Pancreas (tissue), 10 donors: ENCODE results near the gene SPP2. TPM values are rescaled to one million over a fixed set of nuclear protein-coding genes. Genes with fewer than 3 reads are reported as not detected.

ENCODE experiments used
- ATAC-seq, 4 donors: fragments of 200-7000 bp; cut with Tn5 transposase; one replicate each; pipeline versions ENCODE4 v1.8.0 to v1.9.1; 2020; ENCODE audit warnings: mild to moderate bottlenecking in 4 of 4, moderate library complexity in 4 of 4
- DNase-seq, 6 donors: peaks; one replicate each; pipeline ENCODE4 v3.0.0-alpha.2; 2020
- FAIRE-seq: peaks from 2 replicates; lab custom pipeline; 2012; peaks lifted over from hg19 to GRCh38; lab: Jason Lieb, UNC
- H3K27ac ChIP-seq, 4 donors: fragments of 200-600 bp; sonication (generic); 1 replicate in 3 of 4; 2 replicates in 1 of 4; pipeline versions ENCODE4 v1.5.0 to v1.8.0; 2020
- H3K27me3 ChIP-seq, 4 donors: fragments of 200-600 bp; one replicate each; pipeline ENCODE4 v1.8.0; 2021
- H3K36me3 ChIP-seq, 3 donors: fragments of 200-600 bp; sonication (generic) in 1 of 3; one replicate each; pipeline versions ENCODE4 v1.5.0 to v1.8.0; 2020 to 2021
- H3K4me1 ChIP-seq, 3 donors: fragments of 200-600 bp; one replicate each; pipeline ENCODE4 v1.8.0; 2021
- H3K4me3 ChIP-seq, 4 donors: fragments of 200-600 bp; sonication (generic) in 2 of 4; one replicate each; pipeline versions ENCODE4 v1.5.0 to v1.8.0; 2020 to 2021
- H3K9me3 ChIP-seq, 4 donors: fragments of 200-600 bp; one replicate each; pipeline ENCODE4 v1.8.0; 2021
- WGBS, 2 donors: extraction: QIAGEN DNeasy Blood & Tissue Kit; methylation state at CpG; one replicate each; pipeline ENCODE4 v1.1.7; 2013; 5-methylcytosine and 5-hydroxymethylcytosine counted together
- intact Hi-C, 3 donors: fragments of 100-400 bp; cut with DNase I; formaldehyde crosslinking; loops; one replicate each; pipeline versions ENCODE4 v1.11.1 to v1.14.2; 2022
- polyA plus RNA-seq, 2 donors: library from polyadenylated mRNA; stranded (reverse); fragments of 200-250 nt; gene quantifications; one replicate each; pipeline ENCODE4 v1.2.3, GENCODE V29; 2013
- total RNA-seq, 6 donors: library from RNA; stranded (reverse); fragmentation: NEBNext Ultra II Directional in 4 of 6; extraction: Animal tissue kit (Norgen Biotek cat#: 25700) in 4 of 6; gene quantifications; one replicate each; pipeline versions ENCODE4 v1.2.1 to v1.2.4, GENCODE V29; 2021 to 2023
- TF ChIP-seq, protein P1 (sequence below), 4 donors: fragments of 200-600 bp; sonication (generic) in 3 of 4; IDR thresholded peaks; one replicate each; pipeline versions ENCODE4 v1.5.0 to v1.8.0; 2021; ENCODE audit warnings: antibody characterized with exemption in 4 of 4
- donor health status: healthy with polysubstance abuse.
- donor health status: DM: no; HTN: no; CAD: no; lungs with moderate emphysema.
- donor health status: DM: no; HTN: no; CAD: no.
- donor health status: control.
- donor health status: control.
- donor health status: Bipolar disorder and iron deficiency.
- donor health status: DM: yes; HTN: yes; CAD: no.
- donor health status: DM: no; HTN: no; CAD: no.
- donor health status: DM: no; HTN: no; CAD: no.
- donor health status: DM: yes; HTN: yes; CAD: no.

The SPP2 gene
- total and polyA plus RNA-seq, 8 donors: not detected

- intact Hi-C loops: no loop called here
- H3K36me3 ChIP-seq: no peaks in the 10 kb centered on the region
- no peaks in the 10 kb centered on the region for H3K9me3 ChIP-seq
- no peak for DNase-seq
- no peaks in the 10 kb centered on the region for H3K27me3 ChIP-seq
- ATAC-seq: no peak
- no peak overlapping the region for H3K27ac ChIP-seq
- FAIRE-seq: no peak
- no peak overlapping the region for H3K4me3 ChIP-seq
- H3K4me1 ChIP-seq: no peaks in the 10 kb centered on the region
- TF ChIP-seq, protein P1, sequence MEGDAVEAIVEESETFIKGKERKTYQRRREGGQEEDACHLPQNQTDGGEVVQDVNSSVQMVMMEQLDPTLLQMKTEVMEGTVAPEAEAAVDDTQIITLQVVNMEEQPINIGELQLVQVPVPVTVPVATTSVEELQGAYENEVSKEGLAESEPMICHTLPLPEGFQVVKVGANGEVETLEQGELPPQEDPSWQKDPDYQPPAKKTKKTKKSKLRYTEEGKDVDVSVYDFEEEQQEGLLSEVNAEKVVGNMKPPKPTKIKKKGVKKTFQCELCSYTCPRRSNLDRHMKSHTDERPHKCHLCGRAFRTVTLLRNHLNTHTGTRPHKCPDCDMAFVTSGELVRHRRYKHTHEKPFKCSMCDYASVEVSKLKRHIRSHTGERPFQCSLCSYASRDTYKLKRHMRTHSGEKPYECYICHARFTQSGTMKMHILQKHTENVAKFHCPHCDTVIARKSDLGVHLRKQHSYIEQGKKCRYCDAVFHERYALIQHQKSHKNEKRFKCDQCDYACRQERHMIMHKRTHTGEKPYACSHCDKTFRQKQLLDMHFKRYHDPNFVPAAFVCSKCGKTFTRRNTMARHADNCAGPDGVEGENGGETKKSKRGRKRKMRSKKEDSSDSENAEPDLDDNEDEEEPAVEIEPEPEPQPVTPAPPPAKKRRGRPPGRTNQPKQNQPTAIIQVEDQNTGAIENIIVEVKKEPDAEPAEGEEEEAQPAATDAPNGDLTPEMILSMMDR (IDR thresholded peaks at IDR 0.05): no peak
Observed at GRCh38 chr2:234047361-234047760, 3.1 kb upstream of the SPP2 start.

- no peaks in the 10 kb centered on the region for H3K4me1 ChIP-seq
- no peak overlapping the region for H3K4me3 ChIP-seq
- H3K9me3 ChIP-seq: no peaks in the 10 kb centered on the region
- DNase-seq (no peak), ATAC-seq (no peak), FAIRE-seq (no peak)
- TF ChIP-seq, protein P1 (IDR thresholded peaks at IDR 0.05): no peak
- no peak overlapping the region for H3K27ac ChIP-seq
- 65 to 72% methylated on average over 4 of the region's 4 CpGs for WGBS, 2 donors
- no peaks in the 10 kb centered on the region for H3K27me3 ChIP-seq
- no peaks in the 10 kb centered on the region for H3K36me3 ChIP-seq
- intact Hi-C loops: no loop called here
Observed at GRCh38 chr2:234048049-234048448, 2.5 kb upstream of the SPP2 start.

- 77 to 82% methylated on average over 4 of the region's 4 CpGs for WGBS, 2 donors
- ATAC-seq (no peak), FAIRE-seq (no peak), DNase-seq (no peak)
- no peaks in the 10 kb centered on the region for H3K9me3 ChIP-seq
- H3K27me3 ChIP-seq: no peaks in the 10 kb centered on the region
- TF ChIP-seq, protein P1 (IDR thresholded peaks at IDR 0.05): no peak
- intact Hi-C loops: no loop called here
- H3K4me3 ChIP-seq: no peak overlapping the region
- H3K36me3 ChIP-seq: no peaks in the 10 kb centered on the region
- H3K4me1 ChIP-seq: no peaks in the 10 kb centered on the region
- H3K27ac ChIP-seq: no peak overlapping the region
Observed at GRCh38 chr2:234051374-234052070, 1.0 kb downstream of the SPP2 start.

GRCh38 chr2:234058881-234059280 is 8.4 kb downstream of the SPP2 start:
- intact Hi-C loops: no loop called here
- WGBS, 2 donors: 61 to 78% methylated on average over 4 of the region's 4 CpGs
- H3K36me3 ChIP-seq: no peaks in the 10 kb centered on the region
- no peaks in the 10 kb centered on the region for H3K4me1 ChIP-seq
- ATAC-seq (no peak), DNase-seq (no peak), FAIRE-seq (no peak)
- TF ChIP-seq, protein P1 (IDR thresholded peaks at IDR 0.05): no peak
- no peak overlapping the region for H3K27ac ChIP-seq
- H3K9me3 ChIP-seq: no peaks in the 10 kb centered on the region
- H3K27me3 ChIP-seq: no peaks in the 10 kb centered on the region
- no peak overlapping the region for H3K4me3 ChIP-seq

GRCh38 chr2:234060236-234060635 is 9.7 kb downstream of the SPP2 start:
- intact Hi-C loops: no loop called here
- FAIRE-seq (no peak), DNase-seq (no peak), ATAC-seq (no peak)
- Histone ChIP-seq H3K4me1 (no peaks in the 10 kb centered on the region), H3K36me3 (no peaks in the 10 kb centered on the region), H3K27ac (no peak overlapping the region), H3K4me3 (no peak overlapping the region), H3K27me3 (no peaks in the 10 kb centered on the region), H3K9me3 (no peaks in the 10 kb centered on the region)
- WGBS, 2 donors: 67 to 79% methylated on average over 8 of the region's 8 CpGs
- TF ChIP-seq, protein P1 (IDR thresholded peaks at IDR 0.05): no peak
